Measurements from ENCODE around the gene APOBEC4.

Gene APOBEC4

GRCh38 chr1:183597656-183598347 is 55.3 kb downstream of the APOBEC4 start:
- no peak for DNase-seq

DNA sequence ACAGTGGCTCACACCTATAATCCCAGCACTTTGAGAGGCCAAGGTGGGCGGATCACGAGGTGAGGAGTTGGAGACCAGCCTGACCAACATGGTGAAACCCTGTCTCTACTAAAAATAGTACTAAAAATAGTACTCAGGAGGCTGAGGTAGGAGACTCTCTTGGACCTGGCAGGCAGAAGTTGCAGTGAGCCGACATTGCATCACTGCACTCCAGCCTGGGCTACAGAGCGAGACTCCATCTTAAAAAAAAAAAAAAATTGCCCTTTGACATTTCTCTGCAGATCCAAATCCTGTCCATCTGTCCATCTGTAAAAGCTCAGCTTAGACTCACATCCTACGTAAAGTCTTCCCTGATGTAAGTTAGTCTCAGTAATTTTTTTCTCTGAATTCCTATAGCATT is 56.6 kb downstream of the APOBEC4 start:
- no peak for DNase-seq

Measured in CD4-positive, alpha-beta T cell treated with Interleukin-15 for 1 hour (primary cell).